NCI-H526 (cell line): Measurements from ENCODE around the gene SEZ6L2.
A peak's percentile ranks its signal among the peaks of the same experiment; 100 is the strongest.
"Not testable (repeated sequence)": the region's sequence is repeated elsewhere in the genome, so short reads cannot be mapped to it uniquely, and the experiment has no call there.

Experiments used
- DNase-seq, 2 experiments: peaks; one replicate each; lab custom pipeline; 2025; lab: John Stamatoyannopoulos, UW

SEZ6L2 gene

DNA sequence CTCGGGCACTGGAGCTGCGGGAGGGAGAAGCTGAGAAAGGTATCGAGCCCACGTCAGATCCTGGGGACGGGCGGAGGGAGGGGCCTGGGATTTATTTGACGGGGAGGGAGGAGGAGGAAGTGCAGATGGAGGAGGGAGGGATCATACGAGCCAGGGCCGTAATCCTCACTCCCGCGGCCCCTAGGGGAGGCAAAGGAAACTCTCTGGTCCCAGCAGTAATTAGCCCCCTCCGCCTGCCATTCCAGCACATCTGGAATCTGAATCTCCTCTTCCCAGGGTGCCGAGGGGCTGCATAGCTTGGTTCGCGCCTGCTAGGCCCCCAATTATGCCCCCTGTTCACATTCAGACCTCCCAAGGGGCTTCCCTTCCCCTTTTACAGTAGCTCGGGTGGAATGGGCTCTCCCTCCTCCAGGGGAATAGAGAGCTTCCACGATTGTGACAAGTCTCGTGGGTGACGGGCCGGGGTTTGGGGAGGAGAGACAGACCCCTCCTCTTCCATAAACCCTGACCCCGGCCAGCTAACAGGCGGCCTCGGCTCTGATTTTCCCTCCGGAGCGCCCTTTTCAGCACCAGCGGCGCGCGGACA, at the start of gene SEZ6L2:
SEZ6L2 (minus strand) TSS at position 35 of the 586 bp plus-strand sequence. CDS start 531 bp downstream, outside the sequence.
- DNase-seq = peak; percentile 94 to 98

DNA sequence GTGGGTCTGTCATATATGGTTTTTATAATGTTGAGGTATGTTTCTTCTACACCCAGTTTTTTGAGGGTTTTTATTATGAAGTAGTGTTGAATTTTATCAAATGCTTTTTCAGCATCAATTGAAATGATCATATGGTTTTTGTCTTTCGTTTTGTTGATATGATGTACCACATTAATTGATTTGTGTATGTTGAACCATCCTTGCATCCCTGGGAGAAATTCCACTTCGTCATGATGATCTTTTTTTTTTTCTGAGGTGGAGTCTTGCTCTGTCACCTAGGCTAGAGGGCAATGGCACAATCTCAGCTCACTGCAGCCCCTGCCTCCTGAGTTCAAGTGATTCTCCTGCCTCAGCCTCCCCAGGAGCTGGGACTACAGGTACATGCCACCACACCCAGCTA, 48.5 kb upstream of the SEZ6L2 start:
- DNase-seq = no peak

DNA sequence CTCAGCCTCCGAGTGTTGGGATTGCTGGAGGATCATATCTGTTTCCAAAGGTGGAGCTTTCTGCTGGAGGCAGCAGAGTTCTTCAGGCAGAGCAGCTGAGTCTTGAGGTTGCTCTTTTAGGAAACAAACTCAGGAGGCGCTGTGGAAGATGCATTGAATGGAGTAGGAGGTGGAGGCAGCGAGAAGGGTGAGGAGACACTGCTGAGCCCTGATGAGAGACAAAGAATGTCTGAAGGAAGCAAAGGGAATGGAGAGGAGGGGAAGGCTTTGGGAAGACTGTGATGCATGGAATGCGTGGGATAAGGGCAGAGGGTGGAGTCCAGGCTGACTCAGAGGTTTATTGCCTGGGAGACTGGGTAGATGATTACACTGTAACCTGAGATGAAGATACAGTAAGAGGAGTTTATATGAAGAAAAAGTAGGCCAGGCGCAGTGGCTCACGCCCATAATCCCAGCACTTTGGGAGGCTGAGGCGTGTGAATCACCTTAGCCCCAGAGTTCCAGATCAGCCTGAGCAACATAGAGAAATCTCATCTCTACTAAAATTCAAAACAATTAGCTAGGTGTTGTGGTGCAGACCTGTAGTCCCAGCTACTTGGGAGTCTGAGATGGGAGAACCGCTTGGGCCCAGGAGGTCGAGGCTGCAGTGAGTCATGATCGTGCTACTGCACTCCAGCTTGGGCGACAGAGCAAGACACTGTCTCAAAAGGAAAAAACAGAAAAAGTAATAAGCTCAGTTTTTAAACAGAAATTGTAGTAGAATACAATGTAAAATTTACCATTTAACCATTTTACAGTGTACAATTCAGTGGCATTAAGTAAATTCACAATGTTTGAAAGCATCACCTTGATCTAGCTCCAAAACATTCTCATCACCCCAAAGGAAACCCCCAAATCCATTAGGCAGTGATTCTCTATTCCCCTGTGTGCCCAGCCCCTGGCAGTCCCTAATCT, 44.8 kb upstream of the SEZ6L2 start:
- peak; percentile 54 to 63 for DNase-seq

DNA sequence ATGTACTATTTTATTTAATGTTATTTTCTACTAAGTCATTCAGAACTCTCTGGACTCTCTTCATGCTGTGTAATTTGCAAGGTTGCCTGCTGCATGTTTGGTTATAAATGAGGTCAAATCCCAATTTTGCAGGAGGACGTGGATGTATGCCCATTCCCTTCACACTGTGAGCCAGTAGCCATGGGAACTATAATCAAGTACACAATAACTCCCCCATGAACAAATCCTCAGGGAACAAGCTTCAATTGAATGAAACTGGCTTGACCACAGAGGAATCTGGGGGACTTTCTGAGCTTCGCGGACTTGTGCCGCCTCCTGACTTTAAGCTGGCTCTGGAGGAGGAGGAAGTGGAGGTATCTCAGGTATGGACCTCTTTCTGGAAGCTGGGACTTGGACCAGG, 41.3 kb upstream of the SEZ6L2 start:
- no peak for DNase-seq

DNA sequence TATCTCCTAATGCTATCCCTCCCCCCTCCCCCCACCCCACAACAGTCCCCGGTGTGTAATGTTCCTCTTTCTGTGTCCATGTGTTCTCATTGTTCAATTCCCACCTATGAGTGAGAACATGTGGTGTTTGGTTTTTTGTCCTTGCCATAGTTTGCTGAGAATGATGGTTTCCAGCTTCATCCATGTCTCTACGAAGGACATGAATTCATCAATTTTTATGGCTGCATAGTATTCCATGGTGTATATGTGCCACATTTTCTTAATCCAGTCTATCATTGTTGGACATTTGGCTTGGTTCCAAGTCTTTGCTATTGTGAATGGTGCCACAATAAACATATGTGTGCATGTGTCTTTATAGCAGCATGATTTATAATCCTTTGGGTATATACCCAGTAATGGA, 32.4 kb upstream of the SEZ6L2 start:
- DNase-seq = not testable (repeated sequence)

DNA sequence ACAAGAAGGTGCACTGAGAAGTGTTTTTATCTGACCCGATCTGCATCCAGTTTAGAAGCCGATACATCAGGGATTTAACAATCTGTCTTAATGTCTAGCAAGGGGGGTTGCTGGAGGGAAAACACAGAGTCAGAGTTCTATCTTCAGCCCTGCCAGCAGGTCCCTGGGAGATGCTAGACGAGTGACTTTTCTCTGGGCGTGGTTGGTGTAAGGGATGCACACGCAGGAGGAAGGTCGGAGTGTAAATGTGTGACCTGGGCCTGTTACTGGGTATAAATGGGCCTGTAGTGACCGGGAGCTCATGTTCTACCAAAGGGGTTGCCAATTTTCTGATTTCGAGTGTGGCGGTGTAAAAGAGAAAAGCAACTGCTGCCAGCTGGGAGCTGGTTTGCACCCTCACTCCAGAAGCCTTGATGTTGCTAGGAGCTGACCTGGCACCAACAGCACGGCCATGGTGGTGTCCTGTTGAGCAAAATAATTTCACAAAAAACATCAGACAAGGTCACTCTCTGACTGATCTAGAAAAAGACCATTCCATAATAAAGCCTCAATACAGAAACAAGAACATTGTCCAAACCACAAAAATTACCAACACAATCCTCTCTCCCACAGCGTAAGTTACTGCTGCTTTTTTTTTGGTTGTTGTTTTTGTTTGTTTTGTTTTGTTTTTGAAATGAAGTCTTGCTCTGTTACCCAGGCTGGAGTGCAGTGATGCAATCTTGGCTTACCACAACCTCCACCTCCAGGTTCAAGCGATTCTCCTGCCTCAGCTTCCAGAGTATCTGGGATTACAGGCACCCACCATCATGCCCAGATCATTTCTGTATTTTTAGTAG, 27.9 kb upstream of the SEZ6L2 start:
- DNase-seq = no peak

DNA sequence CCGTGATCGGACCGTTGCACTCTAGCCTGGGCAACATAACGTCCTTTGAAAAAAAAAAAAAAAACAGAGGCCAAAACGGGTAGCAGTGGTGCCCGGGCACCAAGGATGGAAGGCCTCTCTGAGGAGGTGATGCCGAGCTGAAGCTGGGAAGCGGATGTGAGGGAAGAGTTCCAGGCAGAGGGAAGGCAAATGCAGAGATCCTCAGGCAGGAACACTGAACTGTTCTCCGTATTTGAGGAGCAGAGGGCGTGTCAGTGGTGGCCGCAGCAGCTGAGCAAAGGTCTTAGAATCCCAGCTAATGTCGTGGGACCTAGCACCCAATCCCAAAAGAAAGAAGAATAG, 27.3 kb upstream of the SEZ6L2 start:
- DNase-seq = peak; percentile 27 to 58

DNA sequence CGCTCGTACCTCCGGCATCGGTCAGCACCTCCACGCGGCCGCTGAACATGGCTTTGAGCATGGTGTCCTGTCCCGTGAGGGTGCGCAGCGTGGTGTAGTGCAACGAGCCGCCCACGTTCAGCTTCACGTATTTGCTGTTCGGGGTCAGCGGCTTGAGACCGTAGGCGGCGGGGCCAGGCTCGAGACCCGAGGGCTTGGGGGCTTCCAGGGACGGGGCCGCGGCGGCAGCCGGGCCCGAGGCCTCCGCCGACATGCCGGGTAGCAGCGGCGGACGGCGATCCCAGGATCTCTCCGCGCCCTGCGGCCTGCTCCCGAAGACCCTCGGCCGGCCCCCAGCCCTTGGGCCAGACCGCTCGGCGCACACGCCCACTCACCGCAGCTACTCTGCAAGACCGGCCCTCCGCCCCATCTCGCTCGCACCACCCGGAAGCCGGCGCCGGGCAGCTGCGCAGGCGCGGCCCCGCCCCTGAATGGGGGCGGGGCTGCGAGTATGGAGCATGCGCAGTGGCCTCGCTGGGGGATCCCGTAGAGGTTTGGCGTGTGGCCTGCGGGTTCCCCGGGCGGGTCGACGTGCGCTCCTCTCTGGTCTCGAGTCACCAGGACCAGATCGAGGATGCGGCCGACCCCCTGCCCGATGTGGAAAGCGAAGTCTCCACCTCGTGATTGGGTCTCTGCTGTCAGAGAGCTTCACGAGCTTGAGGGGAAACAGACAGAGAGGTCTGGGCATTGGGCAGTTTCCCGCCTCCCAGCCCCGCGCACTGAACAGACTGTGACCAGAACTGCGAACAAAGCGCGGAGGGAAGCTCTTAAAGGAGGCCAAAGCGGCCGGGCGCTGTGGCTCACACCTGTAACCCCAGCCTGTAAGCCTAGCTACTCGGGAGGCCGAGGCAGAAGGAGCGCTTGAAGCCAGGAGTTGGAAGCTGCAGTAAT, 26.7 kb upstream of the SEZ6L2 start, which contains the start of gene KCTD13:
KCTD13 (minus strand) TSS at position 446 of the 930 bp plus-strand sequence; CDS start at position 253, 193 bp downstream.
- peak; percentile 67 to 88 for DNase-seq

DNA sequence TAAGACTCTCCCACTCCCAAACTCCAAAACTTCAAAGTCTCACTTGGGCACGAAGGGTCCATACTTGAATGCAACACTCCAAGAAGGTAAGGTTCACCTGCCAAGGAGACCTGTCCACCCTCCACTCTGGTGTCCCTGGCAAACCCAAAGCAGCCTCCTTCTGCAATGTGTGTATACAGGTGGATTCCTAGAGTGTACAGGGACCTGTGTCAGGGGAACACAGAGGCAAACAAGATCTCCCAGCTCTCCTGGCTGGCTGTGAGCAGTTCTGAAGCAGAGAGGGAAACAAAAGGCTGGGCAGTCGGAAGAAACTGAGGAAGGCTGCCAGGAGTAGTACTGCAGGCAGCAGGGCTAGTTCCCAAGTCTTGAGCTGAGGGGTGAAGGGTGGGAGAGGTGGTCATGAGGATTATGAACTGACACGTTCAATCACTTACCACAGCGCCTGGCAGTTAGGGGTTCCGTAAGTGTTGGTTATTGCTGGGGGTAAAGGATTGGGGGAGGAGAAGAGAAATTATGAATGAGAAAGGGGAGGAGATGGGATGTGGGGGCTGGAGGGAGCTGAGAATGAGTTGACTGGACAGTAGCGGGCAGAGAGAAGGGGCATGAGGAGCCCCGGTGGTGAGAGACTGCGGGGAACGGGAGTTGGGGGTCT, 25.9 kb upstream of the SEZ6L2 start:
- no peak for DNase-seq

DNA sequence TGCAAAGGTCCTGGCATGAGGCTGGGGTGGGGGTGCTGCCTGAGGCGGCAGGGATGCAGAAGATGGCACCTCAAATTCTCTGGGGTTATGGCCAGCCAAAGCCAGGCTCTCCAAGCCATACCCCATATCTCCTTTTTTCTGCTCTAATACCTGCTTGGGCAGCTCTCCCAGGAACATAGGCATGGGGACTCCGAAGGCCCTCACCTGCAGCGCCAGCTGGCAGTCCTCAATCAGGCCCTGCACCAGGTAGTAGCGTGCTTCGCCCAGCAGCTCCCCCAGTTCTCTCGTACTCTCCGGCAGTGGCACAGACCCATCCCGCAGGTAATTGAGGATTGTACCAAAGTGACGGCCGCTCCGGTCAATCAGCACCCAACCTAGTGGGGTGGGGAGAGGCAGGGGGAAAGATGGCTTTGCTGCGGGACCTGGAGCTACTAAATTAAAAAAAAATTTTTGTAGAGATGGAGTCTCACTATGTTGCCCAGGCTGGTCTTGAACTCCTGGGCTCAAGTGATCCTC, 23.7 kb upstream of the SEZ6L2 start:
- DNase-seq = no peak

DNA sequence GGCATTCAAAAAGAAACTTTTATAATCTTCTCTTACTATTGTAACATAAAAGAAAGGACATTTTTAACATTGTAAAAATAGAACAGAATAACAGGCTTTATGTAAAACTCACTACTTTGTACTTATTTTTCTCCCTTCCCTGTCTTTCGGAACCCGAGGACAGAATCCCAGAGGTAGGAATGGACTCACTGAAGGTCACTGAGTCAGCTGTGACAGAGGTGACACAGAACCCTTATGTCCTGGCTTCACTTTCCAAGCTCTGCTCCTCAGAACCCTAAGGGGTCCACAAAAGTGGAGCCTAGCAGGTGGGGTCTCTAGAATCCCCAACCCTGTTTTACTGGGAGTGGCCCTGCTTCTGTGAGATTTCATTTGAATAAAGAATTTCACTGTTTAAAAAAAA, 23.0 kb upstream of the SEZ6L2 start:
- no peak for DNase-seq

DNA sequence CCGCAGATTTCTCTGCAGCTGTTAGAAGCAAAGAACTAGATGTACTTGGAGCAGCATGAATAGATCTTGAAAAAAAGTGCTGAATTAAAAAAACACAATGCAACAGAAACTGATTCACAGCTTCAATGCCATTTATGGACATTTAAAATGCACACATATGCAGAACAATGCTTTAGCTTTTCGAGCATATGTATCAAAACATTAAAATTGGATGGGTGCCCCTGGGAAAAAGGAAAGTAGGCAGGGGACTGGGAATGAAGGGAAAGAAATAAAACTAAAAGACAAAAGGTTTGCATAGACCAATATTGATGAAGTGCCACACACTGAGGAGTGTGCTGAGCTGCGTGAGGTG, 21.7 kb upstream of the SEZ6L2 start:
- no peak for DNase-seq

DNA sequence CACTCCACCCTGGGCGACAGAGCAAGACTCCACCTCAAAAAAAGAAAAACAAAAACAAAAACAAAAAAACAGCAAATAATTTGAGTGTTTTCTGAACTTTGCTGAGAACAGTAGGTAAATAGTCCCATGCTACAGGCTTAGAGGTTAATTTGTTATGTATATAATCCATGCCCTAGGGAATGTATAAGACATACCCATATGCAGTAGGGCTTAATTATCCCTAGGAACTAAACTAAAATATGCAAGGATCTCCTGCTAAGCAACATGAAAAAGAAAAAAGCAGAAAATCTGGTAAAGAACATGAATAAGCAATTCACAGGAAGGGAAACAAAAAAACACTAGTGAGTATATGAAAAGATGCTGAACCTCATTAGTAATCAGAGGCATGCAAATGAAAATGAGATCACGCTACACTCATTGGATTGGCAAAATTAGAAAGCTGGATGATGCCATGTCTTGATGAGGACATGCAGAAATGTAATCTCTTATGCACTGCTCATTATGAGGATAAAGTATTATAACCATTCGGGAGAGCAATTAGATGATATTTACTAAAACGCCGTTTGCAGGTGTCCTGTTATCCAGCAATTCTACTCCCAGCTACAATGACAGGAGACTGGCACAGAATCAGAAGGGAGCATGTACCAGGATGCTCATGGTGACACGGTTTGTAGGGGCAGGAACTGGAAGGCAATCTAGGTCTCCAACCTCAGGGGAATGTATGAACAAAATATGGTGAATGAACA, 21.1 kb upstream of the SEZ6L2 start:
- no peak for DNase-seq

DNA sequence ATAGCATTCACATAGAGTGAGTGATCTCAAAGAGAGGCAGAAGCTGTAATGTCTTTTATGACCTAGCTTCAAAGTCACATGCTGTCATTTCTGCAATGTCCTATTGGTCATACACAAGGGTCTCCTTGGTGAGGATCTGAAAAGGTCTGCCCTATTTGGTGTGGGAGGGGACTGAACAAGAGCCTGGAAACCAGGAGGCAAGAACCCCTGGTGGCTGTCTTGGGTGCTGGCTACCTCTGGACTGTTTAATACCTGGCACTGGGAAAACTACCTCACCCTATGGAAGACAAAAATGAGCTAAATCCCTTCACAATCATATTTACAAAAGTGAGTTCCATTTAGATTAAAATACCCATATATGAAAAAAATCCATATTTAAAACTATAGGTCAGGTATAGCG, 17.6 kb upstream of the SEZ6L2 start:
- no peak for DNase-seq

DNA sequence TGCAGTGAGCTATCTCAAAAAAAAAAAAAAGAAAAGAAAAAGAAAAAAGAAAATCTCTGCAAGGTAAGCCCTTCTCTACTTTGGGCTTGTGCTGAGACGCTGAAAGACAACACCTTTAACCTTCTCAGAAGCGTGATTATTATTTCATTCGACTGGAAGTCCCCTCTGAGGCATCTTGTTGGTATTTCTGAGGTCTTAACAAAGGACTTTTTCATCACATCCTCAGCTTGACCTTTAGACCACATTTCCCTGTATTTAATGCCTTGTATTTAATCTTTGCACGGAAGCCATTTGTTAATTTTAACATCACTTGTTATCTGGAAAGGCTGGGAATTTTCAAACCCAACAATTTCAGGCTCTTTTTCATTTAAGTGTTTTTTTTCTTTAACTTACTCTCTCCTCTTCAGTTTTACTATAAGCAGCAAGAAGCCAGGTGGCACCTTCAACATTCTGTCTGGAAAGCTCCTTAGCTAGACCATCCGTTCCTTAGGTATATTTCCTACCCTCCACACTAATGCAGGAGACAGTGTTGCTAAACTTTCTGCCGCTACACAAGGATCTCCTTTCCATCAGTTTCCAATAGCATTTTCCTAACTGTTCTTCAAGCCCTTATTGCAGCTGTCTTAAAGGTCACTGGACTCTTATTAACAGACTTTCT, 16.4 kb upstream of the SEZ6L2 start:
- DNase-seq = no peak

DNA sequence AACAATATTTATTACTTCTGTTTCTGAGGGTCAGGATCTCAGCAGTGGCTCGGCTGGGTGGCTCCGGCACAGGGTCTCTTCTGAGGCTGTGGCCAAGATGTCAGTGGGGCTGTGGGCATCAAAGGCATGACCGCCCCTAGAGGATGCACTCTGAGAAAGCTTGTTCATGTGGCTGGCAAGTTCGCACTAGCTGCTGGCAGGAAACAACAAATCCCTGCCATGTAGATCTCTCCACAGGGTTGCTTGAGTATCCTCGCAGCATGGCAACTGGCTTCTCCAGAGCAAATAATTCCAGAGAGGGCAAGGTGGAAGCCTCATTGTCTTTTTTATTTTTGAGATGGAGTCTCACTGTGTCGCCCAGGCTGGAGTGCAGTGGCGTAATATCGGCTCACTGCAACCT, 14.2 kb upstream of the SEZ6L2 start:
- DNase-seq = no peak

DNA sequence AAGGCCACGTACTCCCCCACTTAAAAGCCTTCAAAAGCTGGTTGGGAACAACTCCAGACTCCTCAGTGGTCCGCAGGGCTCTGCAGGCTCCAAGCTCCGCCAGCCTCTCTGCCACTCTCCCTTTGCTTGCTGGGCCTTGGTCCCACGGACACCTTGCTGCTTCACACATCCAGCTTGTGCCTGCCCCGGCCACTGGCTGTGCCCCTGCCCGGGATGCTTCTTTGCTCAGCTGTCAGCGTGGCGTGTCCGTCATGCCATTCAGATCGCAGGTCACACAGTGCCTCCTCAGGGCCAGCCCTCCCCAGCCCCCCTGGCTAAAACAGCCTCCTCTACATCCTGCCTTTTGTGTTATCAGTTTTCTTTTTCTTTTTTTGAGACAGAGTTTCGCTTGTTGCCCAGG, 12.7 kb upstream of the SEZ6L2 start:
- DNase-seq = no peak

DNA sequence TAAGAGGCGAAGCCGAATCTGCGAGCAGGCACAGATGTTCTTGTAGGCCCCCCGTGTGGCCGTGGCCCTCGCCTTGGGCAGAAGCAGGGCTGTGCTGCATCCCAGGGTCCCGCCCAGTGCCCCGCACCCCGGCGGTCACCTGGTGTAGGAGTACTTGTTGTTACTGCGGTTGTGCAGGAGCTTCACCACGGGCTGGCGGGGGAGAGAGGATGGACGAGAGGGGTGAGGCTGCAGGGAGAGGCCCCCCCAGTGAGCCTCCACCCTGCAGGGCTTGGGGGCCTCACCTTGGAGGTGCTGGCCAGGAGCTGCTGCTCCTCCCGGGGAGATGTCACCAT, 12.3 kb upstream of the SEZ6L2 start:
- DNase-seq = no peak

DNA sequence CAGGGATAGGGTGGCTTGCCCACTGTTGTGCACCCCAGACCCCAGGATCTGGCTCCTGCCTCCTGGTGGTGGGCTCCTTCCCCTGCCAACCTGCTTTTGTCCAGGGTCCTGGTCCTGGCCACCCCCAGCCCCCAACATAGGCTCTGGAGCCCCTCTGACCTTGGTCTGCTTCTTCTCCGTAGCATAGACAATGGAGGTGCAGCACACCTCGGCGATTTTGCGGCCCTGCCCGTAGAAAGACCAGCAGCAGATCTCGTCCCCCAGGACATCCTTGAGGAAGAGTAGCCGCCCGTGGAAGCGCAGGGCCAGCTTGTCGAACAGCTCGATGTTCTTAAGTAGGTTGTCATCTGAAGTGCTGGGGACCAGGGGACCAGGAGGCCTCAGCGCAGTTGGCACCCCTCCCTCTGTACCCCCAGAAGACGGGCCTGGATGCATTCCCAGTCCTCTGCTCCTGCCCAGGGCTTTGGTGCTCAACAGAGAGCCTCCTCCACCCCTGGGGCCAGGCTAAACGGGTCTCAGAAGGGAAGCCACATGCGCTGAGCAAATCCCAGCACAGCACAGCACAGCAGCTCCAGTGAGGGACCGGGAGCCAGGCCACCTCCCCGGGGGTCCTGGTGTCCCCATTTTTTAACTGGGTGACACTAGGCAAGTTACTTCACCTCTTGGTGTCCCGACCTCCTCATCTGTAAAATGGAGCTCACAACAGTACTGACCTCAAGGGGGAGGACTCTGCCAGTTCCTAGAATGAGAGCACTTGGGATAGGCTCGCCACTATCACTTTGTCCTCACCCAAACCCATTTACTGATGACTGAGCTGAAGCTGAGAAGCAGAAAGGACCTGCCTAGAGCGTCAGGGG, 11.7 kb upstream of the SEZ6L2 start:
- no peak for DNase-seq
